A375 (cell line): ENCODE data around the gene ARMH2. TPM values are rescaled to one million over a fixed set of nuclear protein-coding genes. Genes with fewer than 3 reads are reported as not detected.

ENCODE experiments used
- total RNA-seq: library from RNA; depleted of rRNA; stranded (reverse); fragments of >200 nt; shearing (Covaris generic); gene quantifications from 2 replicates; pipeline ENCODE4 v1.2.3, GENCODE V29; 2014; rRNA removed

ARMH2 gene
- not detected in 2 replicates for total RNA-seq

DNA sequence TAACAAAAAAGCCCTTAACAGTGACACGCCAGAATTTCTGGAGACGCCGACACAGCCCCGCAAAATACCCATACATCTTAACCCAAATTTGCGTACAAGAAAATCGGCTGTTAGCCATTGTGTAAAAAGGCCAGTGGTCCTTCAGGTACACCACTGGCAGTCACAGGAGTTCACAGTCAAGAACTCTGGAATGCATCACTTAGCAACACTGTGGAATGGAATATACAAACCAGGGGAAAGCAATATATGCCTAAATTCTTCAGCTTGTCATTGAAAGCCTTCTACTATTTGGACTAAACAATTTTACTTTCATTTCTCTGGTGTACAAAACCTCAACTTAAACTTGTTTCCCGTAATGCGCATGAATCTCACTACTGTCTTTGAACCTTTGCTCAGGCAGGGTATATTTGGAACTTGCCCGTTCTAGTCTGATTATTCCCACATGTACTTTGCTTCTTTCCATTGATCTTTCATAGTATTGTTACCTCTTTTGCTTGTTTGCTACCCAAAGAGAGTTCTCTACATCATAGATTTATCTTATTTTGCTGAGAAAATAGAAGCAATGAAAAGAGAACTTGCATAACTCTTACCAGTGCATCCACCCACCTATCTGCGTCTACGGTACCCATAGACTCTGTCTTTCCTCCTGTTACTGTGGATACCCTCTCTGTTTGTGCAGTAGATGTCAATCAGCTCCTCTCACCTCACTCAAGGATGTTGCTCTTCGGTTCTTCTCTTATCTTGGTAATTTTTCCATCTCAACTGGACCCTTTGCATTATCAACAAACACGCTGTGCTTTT lies at the start of gene ARMH2:
TSS of gene ARMH2 (minus strand) at position 178 of the 801 bp plus-strand sequence. CDS start at position 118, 60 bp downstream.

DNA sequence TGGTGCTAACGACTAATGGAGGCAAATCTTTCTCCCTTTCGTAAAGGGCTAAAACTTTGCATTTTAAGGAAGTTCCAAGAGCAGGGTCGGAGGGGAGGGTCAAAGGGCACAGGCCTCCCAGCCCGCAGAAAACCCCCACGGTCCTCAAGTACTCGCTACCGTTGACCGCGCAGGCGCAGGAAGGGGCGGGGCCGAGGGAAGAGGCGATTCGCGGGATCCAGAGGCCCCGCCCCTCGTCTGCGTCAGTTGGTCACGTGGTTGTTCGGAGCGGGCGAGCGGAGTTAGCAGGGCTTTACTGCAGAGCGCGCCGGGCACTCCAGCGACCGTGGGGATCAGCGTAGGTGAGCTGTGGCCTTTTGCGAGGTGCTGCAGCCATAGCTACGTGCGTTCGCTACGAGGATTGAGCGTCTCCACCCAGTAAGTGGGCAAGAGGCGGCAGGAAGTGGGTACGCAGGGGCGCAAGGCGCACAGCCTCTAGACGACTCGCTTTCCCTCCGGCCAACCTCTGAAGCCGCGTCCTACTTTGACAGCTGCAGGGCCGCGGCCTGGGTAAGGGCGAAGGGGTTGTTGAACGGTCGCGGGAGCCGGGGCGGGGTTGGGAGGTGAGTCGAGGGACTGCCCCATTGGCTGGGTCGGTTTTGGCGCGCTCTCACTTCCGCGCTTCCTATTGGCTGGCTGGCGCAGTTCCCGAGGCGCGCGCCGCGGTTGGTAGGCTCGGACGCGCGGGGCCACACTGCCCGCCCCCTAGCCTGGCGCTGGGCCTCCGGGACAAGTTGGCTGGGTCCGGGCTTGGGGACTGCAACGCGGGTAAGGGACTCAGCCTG lies 23.8 kb downstream of the ARMH2 start, which contains the start of gene GMNN:
TSS of gene GMNN (plus strand) at position 242 of the 824 bp plus-strand sequence. CDS start 2,310 bp downstream, outside the sequence.

Other genes starting within 250 kb of the ARMH2 start
- gene KIAA0319, start 152.7 kb downstream of the ARMH2 start, total RNA-seq = 0.05 TPM in 1 of 2 replicates, not detected in the other
- gene TDP2, start 132.0 kb downstream of the ARMH2 start, total RNA-seq = 9.1 and 11.2 TPM in 2 replicates
- gene ACOT13, start 131.8 kb downstream of the ARMH2 start, total RNA-seq = 2.6 and 6.7 TPM in 2 replicates
- gene C6orf62, start 79.8 kb downstream of the ARMH2 start, total RNA-seq = 32.1 and 33.9 TPM in 2 replicates
- gene GMNN, start 24.0 kb downstream of the ARMH2 start, total RNA-seq = 49.1 and 58.0 TPM in 2 replicates
- 0.53 and 1.1 TPM in 2 replicates for gene RIPOR2, start 137.0 kb upstream of the ARMH2 start, total RNA-seq